AG04450 (cell line): ENCODE measurements around the gene SLC37A1. TPM values are rescaled to one million over a fixed set of nuclear protein-coding genes. Genes with fewer than 3 reads are reported as not detected.

Experiments
- CTCF ChIA-PET: fragments of 300-600, 350-600 bp; formaldehyde crosslinking; extraction: SDS; loops from one replicate; lab custom pipeline; 2022; ENCODE audit warnings: antibody characterized with exemption, inconsistent platforms; lab: Charles Lee
- POLR2A ChIA-PET: fragments of 350-600 bp; formaldehyde crosslinking; extraction: SDS; loops from one replicate; lab custom pipeline; 2021; ENCODE audit warnings: antibody characterized with exemption, inconsistent platforms; lab: Yijun Ruan, JAX
- DNase-seq: peaks from one replicate; pipeline ENCODE4 v3.0.0-alpha.2; 2011; ENCODE audit warnings: low read depth, low spot score
- H3K27ac ChIP-seq: one replicate; pipeline ENCODE4 v1.5.1; 2012; ENCODE audit warnings: low read depth, low read length, control low read depth
- H3K27me3 ChIP-seq: one replicate; pipeline ENCODE4 v1.6.0; 2012; ENCODE audit warnings: low read length; ENCODE audit not compliant: control insufficient read depth, insufficient read depth
- H3K4me3 ChIP-seq: 2 replicates; pipeline ENCODE4 v1.5.1; 2011; ENCODE audit warnings: mild to moderate bottlenecking, low read depth, low read length, control low read depth
- H3K9me3 ChIP-seq: 2 replicates; pipeline ENCODE4 v1.5.1; 2012; ENCODE audit warnings: low read length; ENCODE audit not compliant: control insufficient read depth, insufficient read depth
- polyA plus RNA-seq: library from polyadenylated mRNA; depleted of rRNA; stranded (reverse); fragments of >200 nt; gene quantifications from 2 replicates; pipeline ENCODE4 v1.2.3, GENCODE V29; 2011
- TF ChIP-seq, protein P1 (sequence below): IDR thresholded peaks from 2 replicates; pipeline ENCODE4 v1.5.1; 2011; ENCODE audit warnings: low read depth, low read length, control low read depth, inconsistent platforms

SLC37A1 gene
- polyA plus RNA-seq, 1 experiment: 0.05 TPM

DNA sequence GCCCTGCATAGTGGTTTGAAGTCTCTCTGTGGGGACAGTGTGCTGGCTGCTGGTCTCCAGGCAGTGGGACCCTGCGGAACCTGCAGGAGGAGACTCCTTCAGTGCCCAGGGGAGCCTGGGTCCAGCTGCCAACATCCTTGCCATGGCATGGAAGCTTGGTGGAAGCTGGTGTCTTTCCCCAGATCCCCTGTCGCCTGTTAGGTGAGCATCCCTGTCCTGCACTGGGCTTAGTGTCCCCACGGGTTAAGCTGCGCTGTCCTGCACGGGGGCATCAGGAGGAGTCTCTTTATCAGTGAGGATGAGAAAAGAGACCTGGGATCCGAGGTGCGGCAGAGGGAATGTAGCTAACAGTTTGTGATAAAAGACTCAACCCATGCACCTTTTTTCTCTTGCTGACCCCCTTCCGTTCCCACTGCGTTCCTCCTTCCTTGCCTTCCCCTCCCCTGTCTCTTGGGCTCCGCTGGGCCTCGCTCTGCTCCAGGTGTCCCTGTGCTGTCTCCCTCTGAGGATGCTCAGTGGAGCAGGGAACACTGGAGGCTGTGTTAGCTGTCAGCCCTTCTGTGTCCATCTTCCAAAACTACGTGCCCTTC, 59.3 kb downstream of the SLC37A1 start:
- Histone ChIP-seq H3K27ac (no peak overlapping the region), H3K9me3 (peaks cover 2% of the 10 kb centered on the region; the same call in 1 of the 2 replicates), H3K27me3 (peaks cover 5% of the 10 kb centered on the region), H3K4me3 (no peak overlapping the region)
- no peak for DNase-seq
- TF ChIP-seq, protein P1, sequence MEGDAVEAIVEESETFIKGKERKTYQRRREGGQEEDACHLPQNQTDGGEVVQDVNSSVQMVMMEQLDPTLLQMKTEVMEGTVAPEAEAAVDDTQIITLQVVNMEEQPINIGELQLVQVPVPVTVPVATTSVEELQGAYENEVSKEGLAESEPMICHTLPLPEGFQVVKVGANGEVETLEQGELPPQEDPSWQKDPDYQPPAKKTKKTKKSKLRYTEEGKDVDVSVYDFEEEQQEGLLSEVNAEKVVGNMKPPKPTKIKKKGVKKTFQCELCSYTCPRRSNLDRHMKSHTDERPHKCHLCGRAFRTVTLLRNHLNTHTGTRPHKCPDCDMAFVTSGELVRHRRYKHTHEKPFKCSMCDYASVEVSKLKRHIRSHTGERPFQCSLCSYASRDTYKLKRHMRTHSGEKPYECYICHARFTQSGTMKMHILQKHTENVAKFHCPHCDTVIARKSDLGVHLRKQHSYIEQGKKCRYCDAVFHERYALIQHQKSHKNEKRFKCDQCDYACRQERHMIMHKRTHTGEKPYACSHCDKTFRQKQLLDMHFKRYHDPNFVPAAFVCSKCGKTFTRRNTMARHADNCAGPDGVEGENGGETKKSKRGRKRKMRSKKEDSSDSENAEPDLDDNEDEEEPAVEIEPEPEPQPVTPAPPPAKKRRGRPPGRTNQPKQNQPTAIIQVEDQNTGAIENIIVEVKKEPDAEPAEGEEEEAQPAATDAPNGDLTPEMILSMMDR: no peak
- CTCF ChIA-PET: no interaction called here
- POLR2A ChIA-PET: no interaction called here

DNA sequence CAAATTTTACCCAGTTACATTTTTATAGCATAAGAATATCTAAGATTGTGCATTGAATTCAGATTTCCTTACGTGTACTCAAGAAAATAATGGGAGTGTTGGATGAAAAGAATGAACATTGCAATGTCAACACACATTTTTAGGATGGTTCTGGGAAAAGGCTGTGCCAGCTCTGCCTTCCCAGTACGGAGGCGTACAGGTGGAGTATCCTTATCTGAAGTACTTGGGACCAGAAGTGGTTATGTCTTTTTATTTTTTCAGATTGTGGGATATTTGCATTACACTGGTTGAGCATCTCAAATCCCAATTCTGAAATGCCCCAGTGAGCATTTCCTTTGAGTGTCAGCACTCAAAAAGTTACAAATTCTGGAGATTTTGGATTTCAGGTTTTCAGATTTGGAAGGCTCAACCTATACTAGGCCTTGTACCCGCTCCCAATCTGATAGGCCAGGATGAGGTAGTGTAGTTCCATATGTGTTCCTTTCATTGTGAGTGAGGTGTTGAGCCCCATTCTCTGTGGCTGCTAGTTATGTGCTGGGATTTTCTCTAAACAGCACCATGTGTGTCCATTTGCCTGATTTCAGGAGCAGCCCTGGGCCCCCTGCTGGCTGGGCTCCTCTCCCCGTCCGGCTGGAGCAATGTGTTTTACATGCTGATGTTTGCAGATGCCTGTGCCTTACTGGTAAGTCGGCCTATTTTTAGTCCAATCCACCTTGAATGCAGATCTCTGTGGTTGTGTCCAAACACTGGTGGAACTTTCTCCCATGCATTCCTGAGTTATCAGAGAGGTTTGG, 60.8 kb downstream of the SLC37A1 start:
- CTCF ChIA-PET: interaction anchor here (0.6 kb wide), 1 partner anchor 928 kb away, joined by 3 read pairs; no protein-coding TSS in a partner anchor
- no peak overlapping the region for H3K27ac ChIP-seq
- peaks cover 3% of the 10 kb centered on the region; the same call in 1 of the 2 replicates for H3K9me3 ChIP-seq
- TF ChIP-seq, protein P1: peak; percentile 51
- no peak overlapping the region for H3K4me3 ChIP-seq
- POLR2A ChIA-PET: no interaction called here
- DNase-seq: no peak
- H3K27me3 ChIP-seq: peaks cover 5% of the 10 kb centered on the region

- H3K9me3 ChIP-seq: peaks cover 3% of the 10 kb centered on the region; the same call in 1 of the 2 replicates
- DNase-seq: no peak
- POLR2A ChIA-PET: no interaction called here
- CTCF ChIA-PET: no interaction called here
- H3K4me3 ChIP-seq: no peak overlapping the region
- TF ChIP-seq, protein P1: no peak
- H3K27me3 ChIP-seq: peaks cover 5% of the 10 kb centered on the region
- H3K27ac ChIP-seq: no peak overlapping the region
Observed at GRCh38 chr21:42575111-42575510, 61.5 kb downstream of the SLC37A1 start.

GRCh38 chr21:42576639-42577038, 63.0 kb downstream of the SLC37A1 start:
- peaks cover 5% of the 10 kb centered on the region for H3K27me3 ChIP-seq
- TF ChIP-seq, protein P1: no peak
- H3K9me3 ChIP-seq: peaks cover 3% of the 10 kb centered on the region; the same call in 1 of the 2 replicates
- H3K27ac ChIP-seq: no peak overlapping the region
- no peak overlapping the region for H3K4me3 ChIP-seq
- no peak for DNase-seq
- POLR2A ChIA-PET: no interaction called here
- CTCF ChIA-PET: interaction anchor here (0.6 kb wide), 1 partner anchor 17 kb away, joined by 3 read pairs; no protein-coding TSS in a partner anchor

- CTCF ChIA-PET: interaction anchor here (1.2 kb wide), 1 partner anchor 15 kb away, joined by 3 read pairs; no protein-coding TSS in a partner anchor
- peaks cover 3% of the 10 kb centered on the region; the same call in 1 of the 2 replicates for H3K9me3 ChIP-seq
- TF ChIP-seq, protein P1: no peak
- DNase-seq: no peak
- POLR2A ChIA-PET: no interaction called here
- peaks cover 2% of the 10 kb centered on the region for H3K27me3 ChIP-seq
- no peak overlapping the region for H3K27ac ChIP-seq
- H3K4me3 ChIP-seq: no peak overlapping the region
Observed at GRCh38 chr21:42578034-42578433, 64.4 kb downstream of the SLC37A1 start.
